Measurements from ENCODE around the gene CCSAP.

- TF ChIP-seq CTCF (conservative IDR thresholded peaks at IDR 0.05 in 1 of 2, IDR thresholded peaks at IDR 0.05 in 1 of 2; ENCODE audit: low read depth in 1 of 2, low read length in 2 of 2) (no peak), EZH2 (IDR thresholded peaks at IDR 0.05; ENCODE audit: low read length, missing control alignments) (no peak)
Observed at GRCh38 chr1:229309074-229309473, 33.8 kb downstream of the CCSAP start.

Measured in fibroblast of lung (primary cell).